ENCODE measurements around the gene SMIM22.
"Not testable (repeated sequence)": the region's sequence is repeated elsewhere in the genome, so short reads cannot be mapped to it uniquely, and the experiment has no call there.

The SMIM22 gene

DNA sequence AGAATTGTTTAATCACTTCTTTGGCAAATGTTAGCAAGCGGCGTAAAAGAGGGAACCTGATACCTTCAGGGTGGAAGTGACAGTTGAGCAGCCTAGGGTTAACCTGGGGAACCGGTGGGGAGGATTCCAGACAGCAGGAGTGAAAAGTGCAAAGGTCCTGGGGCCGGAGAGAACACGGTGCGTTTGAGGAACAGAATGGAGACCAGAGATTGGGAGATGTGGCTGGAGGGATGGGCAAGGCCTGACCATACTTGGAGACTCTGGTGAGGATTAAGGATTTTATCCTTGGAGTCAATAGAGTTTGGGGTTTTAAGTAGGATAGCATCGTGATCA, 25.9 kb upstream of the SMIM22 start:
- DNase-seq, result no peak

DNA sequence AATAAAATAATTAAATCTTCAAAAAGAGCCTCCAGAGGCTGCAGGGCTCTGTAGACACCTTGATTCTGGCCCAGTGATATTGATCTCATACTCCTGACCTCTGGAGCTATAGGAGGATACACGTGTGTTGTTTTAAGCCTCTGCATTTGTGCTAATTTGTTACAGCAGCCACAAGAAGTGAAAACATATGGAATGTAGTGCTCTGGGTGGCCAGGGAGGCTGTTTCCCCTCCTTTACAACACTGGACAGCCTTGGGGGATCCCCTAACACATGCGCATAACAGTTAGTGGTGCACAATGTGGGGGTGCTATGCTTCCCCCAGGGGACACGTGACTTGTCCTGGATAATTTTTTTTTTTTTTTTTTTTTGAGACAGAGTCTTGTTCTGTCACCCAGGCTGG, 23.5 kb upstream of the SMIM22 start:
- DNase-seq, result no peak

DNA sequence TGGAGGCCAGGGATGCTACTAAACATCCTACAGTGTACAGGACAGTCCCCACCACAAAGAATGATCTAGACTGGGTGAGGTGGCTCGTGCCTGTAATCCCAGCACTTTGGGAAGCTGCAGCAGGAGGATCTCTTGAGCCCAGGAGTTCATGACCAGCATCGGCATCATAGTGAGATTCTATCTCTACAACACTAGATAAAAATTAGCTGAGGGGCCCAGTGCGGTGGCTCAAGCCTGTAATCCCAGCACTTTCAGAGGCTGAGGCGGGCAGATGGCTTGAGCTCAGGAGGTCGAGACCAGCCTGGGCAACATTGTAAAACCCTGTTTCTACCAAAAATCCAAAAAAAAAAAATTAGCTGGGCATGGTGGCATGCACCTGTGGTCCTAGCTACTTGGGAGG, 22.8 kb upstream of the SMIM22 start:
- DNase-seq, result no peak

DNA sequence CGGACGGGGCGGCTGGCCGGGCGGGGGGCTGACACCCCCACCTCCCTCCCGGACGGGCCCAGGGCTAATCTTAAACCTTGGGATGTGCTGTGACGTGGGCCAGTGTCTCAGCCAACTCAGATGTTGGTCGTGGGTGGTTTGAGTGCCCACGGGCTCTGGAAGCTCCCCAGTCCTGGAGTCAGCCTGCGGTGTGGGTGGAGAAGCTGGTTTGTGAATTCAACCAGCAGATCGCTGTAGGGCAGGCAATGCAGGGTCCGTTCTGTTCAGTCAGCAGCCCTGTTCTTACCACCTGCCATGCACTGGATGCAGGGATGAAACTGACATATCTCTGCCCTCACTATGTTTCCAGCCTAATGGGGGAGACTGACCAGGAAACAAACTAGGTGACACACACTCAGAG, 20.2 kb upstream of the SMIM22 start:
- DNase-seq, result no peak

DNA sequence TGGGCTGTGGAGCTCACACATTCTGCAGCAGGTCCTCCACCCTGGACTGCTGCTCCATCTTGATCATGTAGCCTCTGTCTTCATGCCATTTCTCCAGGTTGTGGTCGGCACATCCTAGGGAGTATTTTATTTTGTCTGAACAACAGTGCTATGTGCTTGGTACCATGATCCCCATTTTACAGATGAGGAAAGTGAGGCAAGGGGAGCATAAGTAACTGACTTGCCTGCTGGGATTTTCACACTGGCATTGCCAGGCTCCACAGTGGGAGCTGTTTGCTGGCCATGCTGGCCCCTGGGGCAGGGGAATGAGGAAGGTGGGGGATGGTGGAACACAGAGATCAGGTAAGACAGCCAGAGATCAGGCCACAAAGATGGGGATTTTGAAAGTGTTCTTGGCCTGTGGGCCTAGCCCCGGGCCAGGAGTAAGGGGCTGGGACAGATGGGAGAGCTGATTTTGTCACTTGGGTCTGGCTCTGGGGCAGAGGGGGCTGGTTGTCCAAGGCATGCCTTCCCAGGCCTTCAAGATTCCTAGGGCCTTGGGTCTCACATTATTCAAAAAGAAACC, 18.9 kb upstream of the SMIM22 start:
- DNase-seq, result no peak

DNA sequence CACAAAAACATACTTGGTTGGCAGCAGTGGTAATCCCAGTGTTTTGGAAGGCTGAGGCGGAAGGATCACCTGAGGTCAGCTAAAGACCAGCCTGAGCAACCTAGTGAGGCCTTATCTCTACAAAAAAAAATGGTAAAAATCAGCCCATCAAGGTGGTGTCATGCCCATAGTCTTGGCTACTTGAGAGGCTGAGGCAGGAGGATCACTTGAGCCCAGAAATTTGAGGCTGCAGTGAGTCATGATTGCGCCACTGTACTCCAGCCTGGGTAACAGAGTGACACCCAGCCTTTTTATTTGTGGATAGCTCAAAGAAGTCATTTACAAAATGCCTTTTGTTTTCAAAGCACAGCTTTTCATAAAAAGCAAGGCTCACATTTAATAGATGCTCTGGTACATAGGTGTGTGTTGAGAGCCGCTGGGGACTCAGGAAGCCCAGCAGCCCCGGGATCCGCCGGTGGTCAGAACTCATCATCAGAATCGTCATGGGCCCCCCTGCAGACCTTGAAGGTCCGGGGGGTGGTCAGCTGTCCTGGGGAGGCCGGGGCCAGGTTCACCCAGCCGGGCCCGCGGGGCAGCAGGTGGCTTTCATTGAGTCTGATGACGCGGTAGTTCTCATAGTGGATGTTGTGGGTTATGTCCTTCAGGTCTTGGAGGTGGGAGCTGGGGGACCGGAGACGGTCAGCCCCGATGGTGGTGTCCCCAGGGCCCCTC, 17.7 kb upstream of the SMIM22 start:
- DNase-seq, result no peak

DNA sequence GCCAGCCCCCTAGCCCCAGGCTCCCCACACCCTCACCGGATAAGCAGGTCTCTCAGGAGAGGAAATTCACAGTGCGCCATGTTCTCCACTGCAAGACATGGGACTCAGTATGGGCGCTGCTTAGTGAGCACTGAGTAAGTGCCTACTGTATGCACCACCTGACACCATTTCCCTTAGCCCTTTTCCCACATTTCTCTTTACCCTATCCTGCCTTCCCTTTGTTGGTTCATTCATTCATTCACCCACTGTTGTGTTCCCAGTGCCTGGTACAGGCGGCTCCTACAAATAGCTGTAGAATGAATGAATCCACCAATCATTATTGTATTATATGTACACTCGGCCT, 17.1 kb upstream of the SMIM22 start:
- DNase-seq, result no peak

DNA sequence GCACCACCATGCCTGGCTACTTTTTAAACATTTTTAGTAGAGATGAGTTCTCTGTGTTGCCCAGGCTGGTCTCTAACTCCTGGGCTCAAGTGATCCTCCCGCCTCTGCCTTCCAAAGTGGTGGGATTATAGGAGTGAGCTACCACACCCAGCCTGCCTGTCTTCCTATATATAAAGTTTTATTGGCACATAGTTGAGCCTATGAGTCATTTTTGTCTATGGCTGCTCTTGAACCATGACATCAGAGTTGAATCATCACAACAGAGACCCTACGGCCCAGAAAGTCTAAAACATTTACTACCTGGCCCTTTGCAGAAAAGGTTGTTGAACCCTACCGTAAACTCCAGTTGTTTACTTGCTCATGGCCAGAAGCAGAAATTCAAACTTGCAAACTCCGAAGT, 14.9 kb upstream of the SMIM22 start:
- no peak for DNase-seq

DNA sequence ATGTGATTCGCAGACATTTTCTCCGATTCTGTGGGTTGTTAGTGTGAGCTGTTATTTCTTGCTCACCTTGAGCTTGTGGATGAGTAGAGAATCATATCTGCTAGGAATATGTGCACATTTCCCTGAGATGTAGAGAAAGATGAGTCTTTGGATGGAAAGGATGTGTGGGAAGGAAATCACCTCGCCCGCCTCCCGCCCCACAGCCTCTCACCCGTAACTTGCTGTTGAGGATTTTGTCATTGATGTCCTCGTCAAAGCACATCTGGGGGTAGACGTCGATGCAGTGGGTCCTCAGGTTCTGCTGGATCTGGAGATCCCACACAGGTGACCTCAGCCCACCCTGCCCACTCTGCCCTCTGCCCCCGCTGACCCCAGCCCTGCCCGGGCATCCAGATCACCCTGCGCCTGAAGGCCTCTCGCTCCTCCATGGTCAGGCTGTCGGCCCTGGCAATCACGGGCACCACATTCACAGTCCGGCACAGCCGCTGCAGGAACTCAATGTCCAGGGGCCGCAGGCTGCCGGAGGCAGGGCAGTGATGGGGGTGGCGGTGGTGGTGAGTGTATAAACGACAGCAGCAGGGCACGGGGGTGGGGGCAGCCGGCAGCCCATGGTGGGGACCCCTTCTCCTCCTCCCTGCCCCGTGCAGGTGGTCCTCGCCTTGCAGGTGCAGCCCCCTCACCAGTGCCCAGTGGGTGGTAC, 11.8 kb upstream of the SMIM22 start:
- no peak for DNase-seq

DNA sequence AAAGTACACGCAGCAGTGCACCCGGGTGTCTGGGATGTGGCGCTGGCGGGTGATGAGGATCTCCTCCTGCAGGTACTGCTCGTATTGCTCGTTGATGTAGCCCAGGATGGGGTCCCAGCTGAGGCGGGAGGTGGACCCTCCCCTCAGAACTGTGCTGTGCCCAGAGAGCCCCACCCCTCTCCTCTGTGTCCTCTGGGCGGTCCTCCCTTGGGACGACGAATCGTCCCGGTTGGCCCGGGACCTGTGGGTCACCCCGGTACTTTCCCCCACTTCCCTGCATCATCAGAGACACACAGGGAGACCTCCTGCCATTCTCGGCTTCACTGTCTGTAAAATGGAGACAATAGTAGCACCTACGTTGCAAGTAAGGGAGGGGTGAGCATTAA, 11.2 kb upstream of the SMIM22 start:
- DNase-seq, result no peak

DNA sequence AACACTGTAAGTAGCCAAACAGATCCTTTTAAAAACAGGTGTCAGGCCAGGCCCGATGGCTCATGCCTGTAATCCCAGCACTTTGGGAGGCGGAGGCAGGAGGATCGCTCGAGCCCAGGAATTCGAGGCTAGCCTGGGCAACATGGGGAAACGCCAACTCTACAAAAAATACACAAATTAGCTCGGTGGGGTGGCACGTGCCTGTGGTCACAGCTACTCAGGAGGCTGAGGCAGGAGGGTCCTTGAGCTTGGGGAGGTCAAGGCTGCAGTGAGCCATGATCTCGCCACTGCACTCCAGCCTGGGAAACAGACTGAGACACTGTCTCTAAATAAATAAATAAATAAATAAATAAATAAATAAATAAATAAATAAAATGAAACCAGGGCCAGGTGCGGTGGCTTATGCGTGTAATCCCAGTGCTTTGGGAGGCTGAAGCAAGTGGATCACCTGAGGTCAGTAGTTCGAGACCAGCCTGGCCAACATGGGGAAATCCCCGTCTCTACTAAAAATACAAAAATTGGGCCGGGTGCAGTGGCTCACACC, 10.7 kb upstream of the SMIM22 start:
- DNase-seq, result not testable (repeated sequence)

DNA sequence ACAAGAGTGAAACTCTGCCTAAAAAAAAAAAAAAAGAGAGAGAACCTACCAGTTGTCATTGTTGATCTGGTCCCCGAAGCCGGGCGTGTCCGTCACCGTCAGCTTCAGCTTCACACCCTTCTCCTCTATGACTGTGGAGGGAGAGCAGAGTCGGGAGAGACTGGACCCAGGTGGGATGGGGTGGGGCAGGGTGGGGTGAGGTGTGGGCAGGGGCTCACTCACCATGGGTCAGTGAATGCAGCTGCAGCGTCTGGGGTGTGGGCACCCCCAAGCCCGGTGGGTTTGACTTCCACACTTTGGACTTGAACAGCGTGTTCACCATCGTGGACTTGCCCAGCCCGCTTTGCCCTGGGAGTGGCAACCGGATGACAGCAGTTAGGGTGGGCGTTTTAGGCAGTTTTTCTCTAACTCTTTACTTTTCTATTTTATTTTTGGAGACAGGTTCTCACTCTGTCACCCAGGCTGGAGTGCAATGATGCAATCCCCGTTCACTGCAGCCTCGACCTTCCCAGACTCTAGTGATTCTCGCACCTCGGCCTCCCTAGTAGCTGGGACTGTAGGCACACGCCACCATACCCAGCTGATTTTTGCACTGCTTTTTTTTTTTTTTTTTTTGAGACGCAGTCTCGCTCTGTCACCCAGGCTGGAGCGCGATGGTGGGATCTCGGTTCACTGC, 9.3 kb upstream of the SMIM22 start:
- DNase-seq, result no peak

DNA sequence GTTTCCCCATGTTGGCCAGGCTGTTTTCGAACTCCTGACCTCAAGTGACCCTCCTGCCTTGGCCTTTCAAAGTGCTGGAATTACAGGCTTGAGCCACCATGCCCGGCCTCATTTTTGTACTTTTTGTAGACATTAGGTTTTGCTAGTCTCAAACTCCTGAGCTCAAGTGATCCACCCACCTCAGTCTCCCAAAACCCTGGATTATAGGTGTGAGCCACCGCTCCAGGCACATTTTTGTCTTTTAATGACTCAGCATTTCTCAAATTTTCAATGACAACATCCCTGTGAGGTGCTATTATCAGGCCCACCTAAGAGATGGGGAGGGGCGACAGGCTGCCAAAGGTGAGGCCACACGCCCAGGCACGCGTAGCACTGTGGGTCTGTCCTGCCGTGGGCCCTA, 8.1 kb upstream of the SMIM22 start:
- DNase-seq, result no peak

DNA sequence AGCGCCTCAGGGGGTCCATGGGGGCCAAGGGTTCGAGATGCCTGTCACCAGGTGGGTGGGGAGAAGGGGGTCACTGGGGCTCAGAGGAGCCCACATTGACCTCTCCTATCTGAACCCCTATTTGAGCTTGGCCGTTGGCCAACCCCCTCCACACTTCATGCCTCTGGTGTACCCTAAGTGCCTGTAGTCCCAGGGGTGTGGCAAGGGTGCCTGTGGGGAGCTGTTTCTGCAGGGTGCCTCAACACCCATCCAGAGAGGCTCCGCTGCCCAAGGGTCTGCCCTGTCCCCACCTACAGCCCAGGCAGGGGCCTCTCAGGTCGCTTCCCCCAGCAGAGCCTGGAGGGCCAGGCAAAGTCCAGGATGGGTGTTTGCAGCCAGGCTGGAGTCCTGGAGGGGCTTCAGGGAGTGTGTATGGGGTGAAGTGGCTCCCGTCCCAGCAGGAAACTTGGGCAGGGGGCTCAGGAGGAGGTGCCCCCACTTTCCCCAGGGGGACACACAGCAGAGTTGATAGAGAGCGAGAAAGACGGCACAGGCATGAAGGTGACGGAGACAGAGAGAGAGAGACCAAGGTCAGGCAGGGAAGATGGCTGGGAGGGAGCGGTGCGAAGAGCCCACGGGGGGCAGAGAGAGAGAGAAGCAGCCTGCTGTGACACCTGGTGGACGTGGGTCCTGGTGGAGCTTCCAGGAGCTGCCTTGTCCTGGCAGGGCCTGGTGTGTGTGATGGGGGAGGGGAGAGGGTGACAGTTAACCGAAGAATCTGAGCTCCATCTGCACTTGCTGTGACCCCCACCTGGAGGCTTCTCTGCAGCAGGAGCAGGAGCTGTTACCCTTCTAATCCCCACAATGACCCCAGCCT, 7.3 kb upstream of the SMIM22 start, which contains the start of gene SEPTIN12:
TSS of gene SEPTIN12 (minus strand) at position 719 of the 856 bp plus-strand sequence. CDS start at position 19, 700 bp downstream.
- DNase-seq, result no peak

DNA sequence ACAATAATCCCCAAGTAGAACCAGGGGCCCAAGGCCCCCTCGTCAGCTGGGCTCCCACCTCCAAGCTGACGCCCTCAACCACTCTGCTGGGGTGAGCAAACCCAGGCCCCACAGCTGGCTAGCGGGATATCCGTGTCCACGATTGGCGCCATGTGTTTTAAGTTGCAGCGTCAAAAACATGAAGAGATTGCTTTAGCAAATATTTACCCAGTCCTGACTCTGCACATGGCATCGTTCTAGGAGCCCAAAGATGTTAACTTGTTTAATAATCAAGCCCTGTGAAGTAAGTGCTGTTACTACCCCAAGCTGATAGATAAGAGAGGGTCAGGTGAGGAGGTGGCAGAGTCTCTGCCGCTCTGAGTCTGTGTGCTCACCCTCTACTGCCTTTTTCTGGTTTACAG, 6.7 kb upstream of the SMIM22 start:
- no peak for DNase-seq

DNA sequence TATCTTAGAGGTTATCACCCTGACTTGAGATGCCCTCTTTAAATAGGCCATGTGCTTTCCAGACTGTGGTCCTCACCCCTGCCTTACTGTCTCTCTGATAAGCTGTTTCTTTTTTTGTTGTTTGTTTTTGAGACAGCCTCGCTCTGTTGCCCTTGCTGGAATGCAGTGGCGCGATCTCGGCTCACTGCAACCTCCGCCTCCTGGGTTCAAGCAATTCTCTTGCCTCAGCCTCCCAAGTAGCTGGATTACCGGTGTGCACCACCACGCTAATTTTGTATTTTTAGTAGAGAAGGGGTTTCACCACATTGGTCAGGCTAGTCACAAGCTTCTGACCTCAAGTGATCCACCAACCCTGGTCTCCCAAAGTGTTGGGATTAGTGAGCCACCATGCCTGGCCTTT, 6.3 kb upstream of the SMIM22 start:
- no peak for DNase-seq

DNA sequence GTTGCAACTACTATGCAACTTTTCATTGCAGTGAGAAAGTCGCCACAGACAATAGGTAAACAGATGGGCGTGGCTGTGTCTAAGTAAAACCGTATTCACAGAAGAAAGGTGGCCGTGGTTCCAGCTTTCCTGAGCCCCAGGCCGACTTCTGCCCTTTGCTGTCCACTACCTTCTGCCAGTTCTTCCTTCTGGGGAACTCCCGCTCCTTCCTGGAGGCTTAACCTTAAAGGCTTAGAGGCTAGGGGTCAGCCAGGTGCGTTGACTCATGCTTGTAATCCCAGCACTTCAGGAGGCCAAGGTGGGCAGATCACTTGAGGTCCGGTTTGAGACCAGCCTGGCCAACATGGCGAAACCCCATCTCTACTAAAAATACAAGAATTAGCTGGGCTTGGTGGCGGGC, 4.9 kb upstream of the SMIM22 start:
- no peak for DNase-seq

DNA sequence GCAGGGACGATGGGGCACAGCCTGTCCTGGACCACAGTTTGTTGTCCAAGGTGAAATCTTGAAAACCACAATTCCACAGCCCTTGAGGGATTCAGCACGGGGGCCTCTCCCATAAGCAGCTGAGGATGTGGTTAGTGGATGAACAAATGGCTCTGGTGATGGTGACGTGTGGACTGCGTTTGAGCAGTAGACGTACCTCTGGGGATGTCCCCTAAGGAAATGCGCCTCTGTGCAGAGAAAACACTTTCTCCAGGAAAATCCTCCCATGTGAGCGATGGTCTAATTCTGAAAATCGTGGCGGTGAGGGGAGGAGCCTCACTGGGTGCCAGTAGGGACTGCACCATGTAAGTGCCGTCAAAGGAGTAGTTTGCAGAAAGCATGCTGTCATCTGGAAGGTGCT, 4.3 kb upstream of the SMIM22 start:
- no peak for DNase-seq

DNA sequence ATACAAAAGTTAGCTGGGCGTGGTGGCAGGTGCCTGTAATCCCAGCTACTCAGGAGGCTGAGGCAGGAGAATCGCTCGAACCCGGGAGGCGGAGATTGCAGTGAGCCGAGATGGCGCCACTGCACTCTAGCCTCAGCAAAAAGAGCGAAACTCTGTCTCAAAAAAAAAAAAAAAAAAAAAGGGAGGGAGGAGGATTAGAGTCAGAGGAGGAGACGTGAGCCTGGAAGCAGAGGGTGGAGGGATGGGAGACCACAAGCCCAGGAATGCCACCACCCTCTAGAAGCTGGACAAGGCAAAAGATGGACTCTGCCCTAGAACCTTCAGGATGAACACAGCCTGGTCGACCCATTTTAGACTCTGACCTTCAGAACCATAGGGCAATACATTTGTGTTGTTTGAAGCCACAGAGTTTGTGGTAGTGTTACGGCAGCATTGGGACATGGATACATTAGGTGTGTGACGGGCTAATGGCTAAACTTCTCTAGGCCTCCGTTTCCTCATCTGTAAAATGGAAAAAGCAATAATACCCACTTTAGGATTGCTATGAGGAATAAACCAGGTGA, 2.1 kb upstream of the SMIM22 start:
- no peak for DNase-seq

DNA sequence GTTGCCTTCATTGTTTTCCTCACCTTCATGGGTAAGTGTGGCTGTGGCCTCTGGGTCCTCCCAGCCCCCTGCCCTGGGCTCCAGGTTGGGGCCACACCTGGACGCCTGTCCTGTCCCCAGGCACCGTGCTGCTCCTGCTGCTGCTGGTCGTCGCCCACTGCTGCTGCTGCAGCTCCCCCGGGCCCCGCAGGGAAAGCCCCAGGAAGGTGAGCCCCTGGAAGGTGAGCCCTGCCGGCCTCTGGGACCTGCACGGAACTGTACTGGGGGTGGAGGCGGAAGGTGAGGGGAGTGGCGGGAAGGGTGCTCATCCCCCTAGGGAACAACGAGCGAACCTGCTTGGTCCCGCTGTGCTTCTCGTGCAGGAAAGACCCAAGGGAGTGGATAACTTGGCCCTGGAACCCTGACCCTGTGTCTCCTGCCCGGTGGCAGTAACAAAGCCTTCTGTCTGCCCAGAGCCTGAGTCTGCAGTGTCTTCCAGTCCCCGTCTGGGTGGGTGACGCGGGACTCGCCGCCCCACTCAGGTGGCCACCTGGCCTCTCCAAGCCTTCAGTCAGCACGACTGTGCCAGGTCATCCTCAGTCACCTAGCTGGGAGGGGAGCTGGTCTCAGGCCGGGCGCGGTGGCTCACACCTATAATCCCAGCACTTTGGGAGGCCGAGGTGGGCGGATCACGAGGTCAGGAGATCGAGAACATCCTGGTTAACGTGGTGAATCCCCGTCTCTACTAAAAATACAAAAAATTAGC, 831 bp downstream of the SMIM22 start:
- no peak for DNase-seq

DNA sequence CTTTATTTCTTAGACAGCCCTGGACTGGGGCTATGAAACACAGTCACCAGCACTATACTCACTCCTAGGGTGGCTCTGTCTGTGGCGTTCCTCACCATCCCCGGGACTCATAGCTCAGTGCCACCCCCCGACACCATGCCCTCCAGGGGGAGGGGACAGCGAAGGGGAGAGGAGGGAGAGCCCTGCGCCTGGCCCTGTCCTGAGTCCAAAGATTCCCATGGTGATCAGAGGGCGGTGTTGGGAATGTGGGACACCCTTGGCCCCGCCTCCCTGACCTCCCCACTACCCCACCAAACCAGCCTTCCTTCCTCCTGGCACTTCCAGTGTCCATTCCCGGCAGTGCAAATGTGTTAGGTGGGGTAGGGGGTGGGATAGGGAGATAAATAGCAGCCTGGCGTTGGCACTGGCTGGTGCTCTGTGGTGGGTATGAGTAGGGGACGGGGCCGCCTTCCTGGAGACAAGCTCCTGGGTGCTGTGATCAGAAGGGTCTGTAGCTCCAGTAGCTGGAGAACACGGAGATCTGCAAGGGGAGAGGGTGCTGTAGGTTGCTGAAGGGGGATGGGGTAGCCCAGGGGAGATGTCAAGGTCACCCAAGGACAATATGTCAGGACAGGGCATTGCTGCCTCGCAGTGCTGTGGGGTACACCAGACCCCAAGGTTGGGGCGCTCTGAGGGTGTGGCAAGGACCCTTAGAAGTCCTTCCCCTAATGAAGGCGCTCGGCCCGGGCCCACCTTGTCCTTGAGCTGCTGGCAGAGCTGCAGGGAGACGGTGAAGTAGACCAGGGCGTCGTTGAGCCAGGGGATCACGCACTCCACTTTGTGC, 2.0 kb downstream of the SMIM22 start:
- DNase-seq, result no peak
